ENCODE results near the gene ZNF709. TPM values are rescaled to one million over a fixed set of nuclear protein-coding genes. Genes with fewer than 3 reads are reported as not detected.

The ZNF709 gene
- total RNA-seq (1 to 10 TPM; 2.5 TPM), polyA plus RNA-seq (1.1 TPM)

DNA sequence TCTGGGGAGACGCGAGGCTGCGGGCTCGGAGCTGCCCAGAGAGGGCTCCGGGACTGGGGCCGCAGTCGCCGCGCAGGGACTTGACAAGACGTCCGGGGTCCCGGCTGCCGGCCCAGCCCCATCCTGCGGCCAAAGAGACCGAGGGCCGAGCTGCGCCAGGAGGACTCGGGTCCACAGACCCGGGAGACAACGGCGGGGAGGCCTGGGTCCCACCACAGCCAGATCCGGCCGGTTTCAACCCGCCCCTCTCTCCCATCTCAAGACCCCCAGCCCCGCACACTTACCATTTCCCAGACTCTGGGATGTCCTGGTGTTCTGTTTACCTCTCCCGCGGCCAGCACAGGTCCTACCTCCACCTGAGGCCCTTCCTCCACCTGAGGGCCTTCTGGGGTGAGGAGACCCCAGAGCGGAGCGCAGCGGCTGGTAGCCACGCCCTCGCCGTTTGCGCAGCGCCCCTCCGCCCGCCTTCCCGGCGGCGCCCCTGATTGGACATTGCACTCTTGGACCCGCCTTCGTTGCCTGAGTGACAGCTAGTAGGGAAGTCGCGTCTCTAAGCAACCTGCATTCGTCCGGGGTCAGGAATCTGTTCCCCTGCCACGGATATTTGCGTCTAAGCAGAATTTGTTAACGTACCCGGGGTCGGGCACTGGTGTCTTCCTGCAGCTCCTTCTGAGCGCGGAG, at the start of gene ZNF709:
TSS of gene ZNF709 (minus strand) at position 446 of the 681 bp plus-strand sequence. CDS start at position 287, 159 bp downstream.
- H3K9me3 ChIP-seq (ENCODE audit: low read length): no peaks in the 10 kb centered on the region
- no peaks in the 10 kb centered on the region for H3K27me3 Mint-ChIP-seq
- peak within 1 kb of the TSS; percentile 64 to 96 (median 93) for H3K27ac Mint-ChIP-seq
- H3K36me3 ChIP-seq (ENCODE audit: insufficient read depth, low read length): no peaks in the 10 kb centered on the region
- peak within 1 kb of the TSS; percentile 98 for H3K4me3 ChIP-seq (ENCODE audit: low read length)
- DNase-seq: peak; percentile 78 to 90 (median 84)
- H3K27me3 ChIP-seq (ENCODE audit: insufficient read depth, low read length, poor library complexity, severe bottlenecking): no peaks in the 10 kb centered on the region
- ChIA-PET CTCF (interaction anchor here (0.9 kb wide), 1 partner anchor 182 kb away, joined by 3 read pairs; no protein-coding TSS in a partner anchor), POLR2A (interaction anchor here (0.5 to 1.1 kb wide), 3 partner anchors 11 to 340 kb away, joined by 3 to 7 read pairs (median 3); no protein-coding TSS in a partner anchor)
- H3K4me3 Mint-ChIP-seq: peak within 1 kb of the TSS; percentile 96 to 99 (median 96)
- no peaks in the 10 kb centered on the region for H3K9me3 Mint-ChIP-seq
- H3K4me1 ChIP-seq (ENCODE audit: insufficient read depth, low read length): peaks cover 22% of the 10 kb centered on the region
- H3K27ac ChIP-seq (ENCODE audit: low read depth, low read length): peak within 1 kb of the TSS; percentile 66
- peaks cover 0 to 9% (median 0%) of the 10 kb centered on the region in 3 donors for H3K36me3 Mint-ChIP-seq
- peaks cover 28 to 39% (median 34%) of the 10 kb centered on the region in 3 donors for H3K4me1 Mint-ChIP-seq

DNA sequence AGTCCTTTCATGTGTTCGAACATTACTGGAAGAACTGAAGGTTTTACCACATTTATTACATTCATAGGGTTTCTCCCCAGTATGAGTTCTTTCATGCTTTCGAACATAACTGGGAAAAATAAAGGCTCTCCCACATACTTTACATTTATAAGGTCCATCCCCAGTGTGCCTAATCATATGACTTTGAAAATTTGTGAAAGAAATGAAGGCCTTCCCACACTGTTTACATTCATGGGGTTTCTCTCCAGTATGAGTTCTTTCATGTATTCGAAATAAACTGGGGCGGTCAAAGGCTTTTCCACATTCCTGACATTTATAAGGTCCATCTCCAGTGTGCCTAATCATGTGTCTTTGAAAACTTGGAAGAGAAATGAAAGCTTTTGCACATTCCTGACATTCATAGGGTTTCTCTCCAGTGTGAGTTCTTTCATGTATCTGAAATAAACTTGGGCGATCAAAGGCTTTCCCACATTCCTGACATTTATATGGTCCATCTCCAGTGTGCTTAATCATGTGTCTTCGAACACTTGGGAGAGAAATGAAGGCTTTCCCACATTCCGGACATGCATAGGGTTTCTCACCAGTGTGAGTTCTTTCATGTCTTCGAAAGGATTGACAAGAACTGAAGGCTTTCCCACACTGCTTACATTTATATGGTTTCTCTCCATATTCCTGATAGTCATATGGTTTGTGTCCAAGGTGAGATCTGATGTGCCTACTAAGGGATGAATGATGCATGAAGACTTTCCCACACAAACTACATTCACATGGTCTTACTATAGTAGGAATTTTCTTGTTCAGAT, 42.6 kb upstream of the ZNF709 start:
- no peak overlapping the region for H3K4me3 ChIP-seq (ENCODE audit: low read length)
- Mint-ChIP-seq H3K9me3 (peaks cover 35 to 94% (median 92%) of the 10 kb centered on the region in 5 donors), H3K4me1 (peaks cover 5 to 10% (median 10%) of the 10 kb centered on the region in 3 donors), H3K27ac (peak overlapping the region in 1 of 8 donors; percentile 38), H3K4me3 (no peak overlapping the region), H3K27me3 (no peaks in the 10 kb centered on the region), H3K36me3 (peaks cover 42 to 87% (median 82%) of the 10 kb centered on the region in 3 donors)
- H3K27ac ChIP-seq (ENCODE audit: low read depth, low read length): no peak overlapping the region
- POLR2A ChIA-PET: no interaction called here
- DNase-seq: peak in 1 of 5 donors; percentile 13
- CTCF ChIA-PET: no interaction called here
- peaks cover 48% of the 10 kb centered on the region for H3K36me3 ChIP-seq (ENCODE audit: insufficient read depth, low read length)
- no peaks in the 10 kb centered on the region for H3K4me1 ChIP-seq (ENCODE audit: insufficient read depth, low read length)
- peaks cover 79% of the 10 kb centered on the region for H3K9me3 ChIP-seq (ENCODE audit: low read length)
- no peaks in the 10 kb centered on the region for H3K27me3 ChIP-seq (ENCODE audit: insufficient read depth, low read length, poor library complexity, severe bottlenecking)

DNA sequence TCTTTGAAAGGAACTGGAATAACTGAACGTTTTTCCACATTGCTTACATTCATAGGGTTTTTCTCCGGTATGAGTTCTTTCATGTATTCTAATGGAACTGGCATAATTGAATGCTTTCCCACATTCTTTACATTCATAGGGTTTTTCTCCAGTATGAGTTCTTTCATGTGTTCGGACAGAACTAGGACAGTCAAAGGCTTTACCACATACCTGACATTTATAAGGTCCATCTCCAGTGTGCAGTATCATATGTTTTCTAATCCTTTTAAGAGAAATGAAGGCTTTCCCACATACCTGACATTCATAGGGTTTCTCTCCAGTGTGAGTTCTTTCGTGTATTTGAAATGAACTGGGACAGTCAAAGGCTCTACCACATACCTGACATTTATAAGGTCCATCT, 41.9 kb upstream of the ZNF709 start:
- Histone ChIP-seq H3K4me1 (ENCODE audit: insufficient read depth, low read length) (no peaks in the 10 kb centered on the region), H3K9me3 (ENCODE audit: low read length) (peaks cover 85% of the 10 kb centered on the region), H3K27ac (ENCODE audit: low read depth, low read length) (no peak overlapping the region), H3K36me3 (ENCODE audit: insufficient read depth, low read length) (peaks cover 48% of the 10 kb centered on the region), H3K27me3 (ENCODE audit: insufficient read depth, low read length, poor library complexity, severe bottlenecking) (no peaks in the 10 kb centered on the region), H3K4me3 (ENCODE audit: low read length) (peak overlapping the region; percentile 6)
- Mint-ChIP-seq H3K36me3 (peaks cover 40 to 87% (median 81%) of the 10 kb centered on the region in 3 donors), H3K27ac (no peak overlapping the region), H3K4me1 (peaks cover 5 to 8% (median 6%) of the 10 kb centered on the region in 3 donors), H3K27me3 (no peaks in the 10 kb centered on the region), H3K4me3 (no peak overlapping the region), H3K9me3 (peaks cover 40 to 97% (median 94%) of the 10 kb centered on the region in 5 donors)
- POLR2A ChIA-PET: no interaction called here
- no peak for DNase-seq
- CTCF ChIA-PET: no interaction called here

DNA sequence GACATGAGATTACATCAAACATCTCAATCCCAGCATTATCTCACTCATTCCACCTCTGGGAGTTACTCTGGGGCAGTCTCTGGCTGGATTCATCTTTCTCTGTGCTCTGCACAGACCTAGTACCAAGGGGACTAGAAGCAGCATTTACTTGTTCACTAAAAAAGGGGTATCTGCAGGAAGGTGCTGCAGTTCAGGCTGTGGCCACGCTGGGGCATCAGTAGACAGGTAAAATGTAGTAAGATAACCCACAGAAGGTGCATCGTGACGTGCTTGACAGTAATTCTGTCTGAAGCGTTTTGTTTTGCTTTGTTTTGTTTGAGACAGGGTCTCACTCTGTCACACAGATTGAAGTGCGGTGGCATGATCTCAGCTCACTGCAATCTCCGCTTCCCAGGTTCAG, 37.4 kb upstream of the ZNF709 start:
- Histone ChIP-seq H3K27me3 (ENCODE audit: insufficient read depth, low read length, poor library complexity, severe bottlenecking) (no peaks in the 10 kb centered on the region), H3K27ac (ENCODE audit: low read depth, low read length) (no peak overlapping the region), H3K9me3 (ENCODE audit: low read length) (peaks cover 63% of the 10 kb centered on the region), H3K4me1 (ENCODE audit: insufficient read depth, low read length) (no peaks in the 10 kb centered on the region), H3K4me3 (ENCODE audit: low read length) (no peak overlapping the region), H3K36me3 (ENCODE audit: insufficient read depth, low read length) (peaks cover 17% of the 10 kb centered on the region)
- Mint-ChIP-seq H3K36me3 (peaks cover 20 to 70% (median 57%) of the 10 kb centered on the region in 3 donors), H3K9me3 (peaks cover 26 to 94% (median 89%) of the 10 kb centered on the region in 5 donors), H3K4me1 (peaks cover 0 to 2% (median 0%) of the 10 kb centered on the region in 3 donors), H3K4me3 (no peak overlapping the region), H3K27me3 (no peaks in the 10 kb centered on the region), H3K27ac (no peak overlapping the region)
- no peak for DNase-seq
- POLR2A ChIA-PET: no interaction called here
- CTCF ChIA-PET: no interaction called here

DNA sequence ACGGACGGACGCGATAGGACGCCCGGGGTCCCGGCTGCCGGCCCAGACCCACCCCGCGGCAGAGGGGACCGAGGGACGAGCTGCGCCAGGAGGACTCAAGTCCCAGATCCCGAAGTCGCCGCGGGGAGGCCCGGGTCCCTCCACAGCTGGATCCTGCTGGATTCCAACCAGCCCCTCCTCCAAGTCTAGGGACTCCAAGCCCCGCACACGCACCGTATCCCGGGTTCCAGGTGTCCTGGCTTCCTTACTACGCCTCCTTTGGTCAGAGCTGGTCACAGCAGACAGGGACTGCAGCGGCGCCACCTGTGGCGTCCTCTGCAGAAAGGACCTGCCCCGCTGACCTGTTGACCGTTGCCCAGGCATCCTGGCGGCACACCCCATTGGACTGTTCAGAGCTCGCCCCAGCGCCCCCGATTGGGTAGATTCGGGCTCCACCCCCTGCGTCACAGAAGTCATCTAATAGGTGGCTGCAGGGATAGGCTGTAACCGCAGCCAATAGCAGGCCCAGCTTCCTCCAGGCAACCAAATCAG, 29.0 kb upstream of the ZNF709 start:
- Mint-ChIP-seq H3K36me3 (peaks cover 6 to 28% (median 7%) of the 10 kb centered on the region in 3 donors), H3K27me3 (peaks cover 4 to 12% of the 10 kb centered on the region in 2 donors), H3K9me3 (peaks cover 0 to 58% (median 36%) of the 10 kb centered on the region in 5 donors), H3K4me3 (no peak overlapping the region), H3K4me1 (no peaks in the 10 kb centered on the region), H3K27ac (no peak overlapping the region)
- Histone ChIP-seq H3K4me1 (ENCODE audit: insufficient read depth, low read length) (no peaks in the 10 kb centered on the region), H3K36me3 (ENCODE audit: insufficient read depth, low read length) (no peaks in the 10 kb centered on the region), H3K9me3 (ENCODE audit: low read length) (peaks cover 9% of the 10 kb centered on the region), H3K27me3 (ENCODE audit: insufficient read depth, low read length, poor library complexity, severe bottlenecking) (no peaks in the 10 kb centered on the region), H3K27ac (ENCODE audit: low read depth, low read length) (no peak overlapping the region), H3K4me3 (ENCODE audit: low read length) (no peak overlapping the region)
- CTCF ChIA-PET: interaction anchor here (1.0 kb wide), 1 partner anchor 91 kb away, joined by 3 read pairs; no protein-coding TSS in a partner anchor
- no peak for DNase-seq
- POLR2A ChIA-PET: no interaction called here

DNA sequence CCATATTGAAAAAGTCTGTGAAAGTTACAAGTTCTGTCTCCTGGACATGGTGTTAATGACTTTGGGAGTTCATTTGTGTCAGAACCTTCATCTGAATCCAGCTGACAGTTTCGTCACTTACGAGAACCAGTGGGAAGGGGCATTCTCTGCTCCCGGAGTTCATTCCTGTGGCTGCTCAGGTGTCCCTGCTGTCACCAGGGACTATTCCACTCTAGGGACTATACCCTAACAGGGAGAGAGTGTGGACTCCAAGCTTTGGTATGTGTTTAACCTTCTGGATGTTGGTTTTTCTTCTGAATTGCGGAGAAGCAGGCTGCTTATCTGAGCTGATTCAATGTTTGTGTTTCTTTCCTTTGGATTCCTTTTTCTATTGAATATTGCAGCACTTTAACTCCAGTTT, 12.4 kb upstream of the ZNF709 start:
- CTCF ChIA-PET: interaction anchor here (0.5 to 0.6 kb wide), 2 partner anchors 44 to 204 kb away, joined by 3 read pairs; no protein-coding TSS in a partner anchor

DNA sequence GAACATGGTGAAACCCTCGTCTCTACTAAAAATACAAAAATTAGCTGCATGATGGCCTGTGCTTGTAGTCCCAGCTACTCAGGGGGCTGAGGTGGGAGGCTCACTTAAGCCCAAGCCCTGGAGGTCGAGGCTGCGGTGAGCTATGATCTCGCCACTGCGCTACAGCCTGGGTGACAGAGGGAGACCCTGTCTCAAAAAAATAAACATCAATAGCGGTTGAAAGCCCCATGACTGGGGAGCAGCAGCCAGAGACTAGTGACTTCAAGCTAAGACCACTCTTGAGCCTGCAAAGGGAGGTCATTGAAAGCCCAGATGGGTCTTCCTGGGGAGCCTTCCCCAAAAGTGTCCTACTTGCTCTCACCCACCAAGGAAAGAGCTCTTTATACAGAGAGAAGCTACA, 11.9 kb upstream of the ZNF709 start:
- peaks cover 0 to 3% (median 0%) of the 10 kb centered on the region in 5 donors for H3K9me3 Mint-ChIP-seq
- peaks cover 17 to 25% (median 21%) of the 10 kb centered on the region in 3 donors for H3K4me1 Mint-ChIP-seq
- Histone ChIP-seq H3K9me3 (ENCODE audit: low read length) (no peaks in the 10 kb centered on the region), H3K27me3 (ENCODE audit: insufficient read depth, low read length, poor library complexity, severe bottlenecking) (no peaks in the 10 kb centered on the region), H3K4me1 (ENCODE audit: insufficient read depth, low read length) (peaks cover 7% of the 10 kb centered on the region), H3K27ac (ENCODE audit: low read depth, low read length) (no peak overlapping the region), H3K36me3 (ENCODE audit: insufficient read depth, low read length) (no peaks in the 10 kb centered on the region), H3K4me3 (ENCODE audit: low read length) (no peak overlapping the region)
- peak overlapping the region; percentile 5 to 95 (median 88) for H3K4me3 Mint-ChIP-seq
- ChIA-PET POLR2A (interaction anchor here (1.3 to 1.8 kb wide), 2 partner anchors 54 to 55 kb away, joined by 4 to 7 read pairs; partner anchors contain the start of gene ZNF564), CTCF (interaction anchor here (0.5 to 1.8 kb wide), 6 partner anchors 10 to 204 kb away, joined by 3 to 8 read pairs (median 3); partner anchors contain the start of gene ZNF563)
- H3K27me3 Mint-ChIP-seq: peaks cover 0 to 3% of the 10 kb centered on the region in 2 donors
- DNase-seq: no peak
- H3K27ac Mint-ChIP-seq: peak overlapping the region in 2 of 8 donors; percentile 60 to 84
- peaks cover 0 to 2% (median 0%) of the 10 kb centered on the region in 3 donors for H3K36me3 Mint-ChIP-seq

More for the DNA sequence above, 12.4 kb upstream of the ZNF709 start:
- Mint-ChIP-seq H3K27ac (peak overlapping the region in 3 of 8 donors; percentile 29 to 47 (median 33)), H3K36me3 (peaks cover 0 to 2% (median 0%) of the 10 kb centered on the region in 3 donors), H3K4me1 (peaks cover 17 to 25% (median 21%) of the 10 kb centered on the region in 3 donors), H3K4me3 (peak overlapping the region in 3 of 7 donors; percentile 24 to 45 (median 40)), H3K9me3 (peaks cover 0 to 3% (median 0%) of the 10 kb centered on the region in 5 donors), H3K27me3 (peaks cover 0 to 3% of the 10 kb centered on the region in 2 donors)
- no peak for DNase-seq
- POLR2A ChIA-PET: no interaction called here
- H3K27me3 ChIP-seq (ENCODE audit: insufficient read depth, low read length, poor library complexity, severe bottlenecking): no peaks in the 10 kb centered on the region
- H3K9me3 ChIP-seq (ENCODE audit: low read length): no peaks in the 10 kb centered on the region
- H3K27ac ChIP-seq (ENCODE audit: low read depth, low read length): no peak overlapping the region
- peaks cover 7% of the 10 kb centered on the region for H3K4me1 ChIP-seq (ENCODE audit: insufficient read depth, low read length)
- no peaks in the 10 kb centered on the region for H3K36me3 ChIP-seq (ENCODE audit: insufficient read depth, low read length)
- H3K4me3 ChIP-seq (ENCODE audit: low read length): no peak overlapping the region

Measured in CD8-positive, alpha-beta memory T cell (primary cell).